ENCODE data around the gene ST6GAL1.
"Not testable (repeated sequence)": the region's sequence is repeated elsewhere in the genome, so short reads cannot be mapped to it uniquely, and the experiment has no call there.

The ST6GAL1 gene

GRCh38 chr3:186993210-186993782, 63.0 kb downstream of the ST6GAL1 start:
- no peak for DNase-seq (ENCODE audit: low read depth in 2 of 2)

DNA sequence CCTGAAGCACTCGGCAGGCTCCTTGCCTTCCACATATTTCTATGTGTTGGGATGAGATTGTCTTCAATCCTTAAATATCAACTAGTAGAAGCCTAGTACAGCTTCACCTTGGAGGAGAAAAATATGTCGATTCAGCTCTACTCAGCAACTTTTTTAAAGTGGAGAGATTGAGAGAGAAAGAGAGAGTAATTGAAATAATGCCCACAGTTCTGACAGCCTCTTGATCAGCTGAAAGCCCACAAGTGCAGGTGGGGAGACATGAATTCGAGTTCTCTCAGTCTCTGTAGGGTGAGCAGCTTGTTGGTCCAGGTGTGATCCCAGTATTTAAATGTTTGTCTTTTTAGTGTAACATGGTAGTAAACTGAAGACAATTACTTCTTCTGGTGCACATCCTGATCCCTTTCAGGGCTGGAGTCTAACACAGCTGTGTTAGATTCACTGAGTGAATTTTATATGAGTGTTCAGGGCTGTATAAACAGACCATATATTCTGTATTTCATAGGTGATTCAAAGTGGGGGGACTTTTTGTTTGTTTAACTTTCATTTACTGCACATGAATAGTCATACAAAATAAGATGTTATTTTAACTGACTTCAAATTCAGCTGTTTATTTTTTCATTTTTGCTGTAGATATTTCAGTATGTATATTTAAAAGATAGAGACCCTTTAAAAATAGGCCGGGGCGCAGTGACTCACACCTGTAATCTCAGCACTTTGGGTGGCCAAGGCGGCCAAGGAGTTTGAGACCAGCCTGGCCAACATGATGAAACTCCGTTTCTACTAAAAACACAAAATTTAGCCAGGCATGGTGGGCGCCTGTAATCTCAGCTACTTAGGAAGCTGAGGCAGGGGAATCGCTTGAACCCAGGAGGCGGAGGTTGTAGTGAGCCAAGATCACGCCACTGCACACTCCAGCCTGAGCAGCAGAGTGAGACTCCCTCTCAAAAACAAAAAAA, 64.0 kb downstream of the ST6GAL1 start:
- DNase-seq (ENCODE audit: low read depth in 2 of 2), result no peak

GRCh38 chr3:186996356-186996755, 66.0 kb downstream of the ST6GAL1 start:
- no peak for DNase-seq (ENCODE audit: low read depth in 2 of 2)

- DNase-seq (ENCODE audit: low read depth in 2 of 2), result no peak
Measured at GRCh38 chr3:186997061-186997460, 66.7 kb downstream of the ST6GAL1 start.

DNA sequence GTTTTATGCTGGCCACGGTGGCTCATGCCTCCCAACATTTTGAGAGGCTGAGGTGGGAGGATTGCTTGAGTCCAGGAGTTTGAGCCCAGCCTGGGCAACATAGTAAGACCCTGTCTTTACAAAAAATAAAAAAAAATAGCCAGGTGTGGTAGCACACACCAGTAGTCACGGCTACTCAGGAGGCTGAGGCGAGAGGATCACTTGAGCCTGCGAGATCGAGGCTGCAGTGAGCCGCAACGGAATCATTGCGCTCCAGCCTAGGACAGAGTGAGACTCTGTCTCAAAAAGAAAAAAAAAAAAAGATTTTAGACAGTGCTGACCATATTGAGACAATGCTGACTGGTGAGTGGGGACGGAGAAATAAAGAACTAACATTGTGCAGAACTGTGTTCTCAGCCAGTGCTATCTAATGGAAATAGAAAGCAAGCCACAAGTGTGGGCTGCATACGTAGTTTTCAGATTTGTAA, 67.2 kb downstream of the ST6GAL1 start:
- no peak for DNase-seq (ENCODE audit: low read depth in 2 of 2)

DNA sequence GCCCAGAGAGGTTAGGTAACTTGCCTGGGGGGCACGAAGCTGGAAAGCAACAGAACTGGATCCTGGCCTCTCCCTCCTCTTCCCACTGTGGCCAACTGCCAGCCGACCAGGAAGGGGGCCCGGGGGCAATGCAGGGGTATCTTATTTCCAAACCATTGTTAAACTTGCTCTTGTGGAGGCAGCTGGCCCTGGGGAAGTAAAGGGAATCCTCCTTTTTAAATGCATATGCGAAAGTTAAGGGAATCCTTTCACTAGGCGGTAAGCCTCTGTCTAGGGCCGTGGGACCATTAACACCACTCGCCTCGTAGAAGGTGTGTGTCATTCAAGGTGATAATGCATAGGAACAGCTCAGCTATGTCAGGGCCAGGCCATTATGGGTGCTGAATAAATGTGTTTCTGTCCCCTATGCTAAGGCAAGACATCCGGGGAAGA, 68.6 kb downstream of the ST6GAL1 start:
- no peak for DNase-seq (ENCODE audit: low read depth in 2 of 2)

- DNase-seq (ENCODE audit: low read depth in 2 of 2), result no peak
Measured at GRCh38 chr3:187000711-187001151, 70.4 kb downstream of the ST6GAL1 start.

- DNase-seq (ENCODE audit: low read depth in 2 of 2), result no peak
Measured at GRCh38 chr3:187002915-187003314, 72.6 kb downstream of the ST6GAL1 start.

GRCh38 chr3:187005827-187006481, 75.6 kb downstream of the ST6GAL1 start:
- no peak for DNase-seq (ENCODE audit: low read depth in 2 of 2)

- no peak for DNase-seq (ENCODE audit: low read depth in 2 of 2)
Measured at GRCh38 chr3:187006864-187007630, 76.7 kb downstream of the ST6GAL1 start.

GRCh38 chr3:187010382-187010781, 80.1 kb downstream of the ST6GAL1 start:
- DNase-seq (ENCODE audit: low read depth in 2 of 2), result not testable (repeated sequence)

DNA sequence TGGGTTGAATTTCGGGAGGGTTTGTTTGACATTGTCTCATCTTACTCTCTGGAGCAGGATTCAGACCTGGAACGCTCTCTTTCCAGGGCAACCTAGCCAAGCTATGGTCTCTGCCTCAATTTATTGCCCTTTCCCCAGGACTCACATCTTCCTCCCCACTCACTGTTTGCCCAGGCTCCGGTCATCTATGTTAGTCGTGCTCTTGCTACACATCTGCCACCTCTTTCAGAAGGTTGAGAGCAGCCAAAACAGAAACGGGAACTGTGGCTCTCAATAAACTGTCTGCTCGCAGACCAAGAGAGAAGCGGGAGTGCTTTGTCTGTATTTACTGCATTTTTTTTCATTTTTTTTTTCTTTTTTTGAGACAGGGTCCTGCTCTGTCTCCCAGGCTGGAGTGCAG, 81.6 kb downstream of the ST6GAL1 start:
- no peak for DNase-seq (ENCODE audit: low read depth in 2 of 2)

DNA sequence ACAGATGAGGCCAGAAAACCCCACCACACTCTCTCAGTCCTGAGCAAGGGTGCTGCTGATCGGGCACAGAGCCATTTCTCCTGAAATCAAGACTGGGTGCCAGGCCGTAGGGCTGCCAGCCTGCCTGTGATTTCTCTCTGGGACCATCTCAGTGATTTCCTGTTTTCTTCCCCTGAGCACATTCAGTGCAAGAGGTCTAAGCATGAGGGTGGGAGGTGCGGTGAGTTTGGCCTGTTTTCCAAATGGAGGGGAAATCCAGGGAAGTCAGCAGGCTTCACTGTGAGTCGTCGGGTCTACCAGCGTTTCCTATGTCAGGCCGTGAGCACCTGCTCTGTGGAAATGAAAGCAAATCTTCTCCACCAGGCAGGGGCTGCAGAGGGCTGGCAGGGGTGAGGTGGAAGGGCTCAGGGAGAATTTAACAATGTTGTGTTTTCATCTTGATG, 82.3 kb downstream of the ST6GAL1 start:
- DNase-seq (ENCODE audit: low read depth in 2 of 2), result no peak

DNA sequence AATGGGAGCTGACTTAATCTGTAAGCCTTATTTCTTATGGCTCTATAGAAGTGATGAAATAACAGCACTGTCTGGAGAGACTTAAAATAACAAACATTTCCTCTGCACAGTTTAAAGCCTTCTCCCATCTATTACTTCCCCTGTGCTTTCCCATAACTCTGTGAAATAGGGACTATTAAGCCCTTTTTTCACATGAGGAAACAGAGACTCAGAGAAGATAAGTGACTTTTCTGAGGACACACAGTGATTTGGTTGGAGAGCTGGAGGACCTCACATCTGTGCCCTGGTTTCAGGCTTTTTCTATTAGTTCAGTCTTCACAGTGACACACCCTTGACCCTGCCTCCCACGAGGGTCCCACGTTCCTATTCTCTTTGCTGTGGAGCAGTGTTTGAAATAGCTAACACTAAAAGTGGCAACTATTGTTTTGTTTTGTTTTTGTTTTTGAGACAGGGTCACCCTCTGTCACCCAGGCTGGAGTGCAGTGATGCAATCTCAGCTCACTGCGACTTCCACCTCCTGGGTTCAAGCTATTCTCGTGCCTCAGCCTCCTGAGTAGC, 82.9 kb downstream of the ST6GAL1 start:
- DNase-seq (ENCODE audit: low read depth in 2 of 2), result no peak

GRCh38 chr3:187014417-187014864, 84.1 kb downstream of the ST6GAL1 start:
- no peak for DNase-seq (ENCODE audit: low read depth in 2 of 2)

DNA sequence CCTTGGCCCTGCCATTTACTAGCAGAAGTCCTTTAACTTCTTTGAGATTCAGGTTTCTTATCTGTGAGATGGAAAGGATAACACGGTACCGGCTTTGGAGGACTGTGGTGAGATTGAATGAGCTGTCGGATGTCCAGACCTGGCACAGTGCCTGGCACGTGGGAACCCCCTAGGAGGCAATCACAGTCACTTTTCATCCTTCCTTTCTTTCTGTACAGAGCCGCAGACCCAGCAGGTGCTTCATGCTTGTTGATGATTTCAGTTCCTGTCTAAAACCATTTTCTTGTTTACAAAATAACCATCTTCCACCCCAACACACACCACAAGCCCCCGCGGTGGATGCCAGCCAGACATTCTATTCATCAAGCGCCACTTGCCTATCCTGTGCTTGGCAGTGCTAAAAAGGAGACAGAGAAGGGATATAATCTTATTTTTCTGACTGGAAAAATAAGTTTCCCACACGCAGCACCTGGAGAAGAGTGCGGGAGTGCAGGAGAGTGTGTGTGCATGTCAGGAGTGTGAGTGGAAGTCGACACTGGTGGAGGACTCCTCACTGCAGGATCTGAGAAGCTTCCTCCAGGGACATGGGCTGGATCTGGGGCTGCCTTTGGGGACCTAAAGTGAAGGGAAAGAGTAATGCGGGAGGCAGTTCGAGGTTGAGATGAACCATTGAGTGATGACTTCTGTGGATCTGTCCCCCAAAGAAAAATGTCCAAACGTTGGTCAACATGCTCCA, 85.7 kb downstream of the ST6GAL1 start:
- DNase-seq (ENCODE audit: low read depth in 2 of 2), result no peak

DNA sequence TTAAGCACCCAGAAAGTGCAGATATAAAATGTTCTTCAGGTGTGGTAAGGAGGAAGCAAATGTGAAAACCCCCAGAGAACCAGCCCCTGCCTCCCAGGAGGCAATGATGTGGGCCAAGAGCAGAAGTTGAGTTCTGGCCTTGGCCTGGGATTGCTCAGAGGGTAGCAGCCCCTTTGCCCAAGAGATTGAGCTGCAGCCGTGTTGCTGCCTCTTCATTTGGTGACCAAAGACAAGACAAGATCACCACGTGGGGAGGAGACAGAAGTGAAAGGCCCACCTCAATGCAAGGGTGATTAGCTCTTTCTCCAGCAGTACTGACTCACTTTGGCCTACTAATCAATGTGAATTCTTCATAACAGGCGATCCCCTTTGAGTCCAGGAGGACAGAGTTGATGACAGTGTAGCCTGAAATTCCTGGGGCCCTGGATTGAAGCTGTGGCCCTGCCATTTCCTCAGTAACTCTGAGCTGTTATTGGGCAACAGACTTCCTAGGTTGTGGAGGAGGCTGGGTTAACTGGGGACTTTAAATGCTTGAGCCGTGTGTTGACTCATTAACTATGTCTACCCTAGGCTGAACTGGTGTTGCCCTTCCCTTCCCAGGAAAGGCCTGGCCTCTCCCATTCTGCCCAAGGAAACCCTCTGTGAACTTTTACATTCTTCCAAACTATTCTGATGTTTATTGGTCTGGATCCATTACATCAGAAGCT, 86.5 kb downstream of the ST6GAL1 start:
- DNase-seq (ENCODE audit: low read depth in 2 of 2), result no peak

GRCh38 chr3:187017511-187018230, 87.3 kb downstream of the ST6GAL1 start:
- DNase-seq (ENCODE audit: low read depth in 2 of 2), result no peak

DNA sequence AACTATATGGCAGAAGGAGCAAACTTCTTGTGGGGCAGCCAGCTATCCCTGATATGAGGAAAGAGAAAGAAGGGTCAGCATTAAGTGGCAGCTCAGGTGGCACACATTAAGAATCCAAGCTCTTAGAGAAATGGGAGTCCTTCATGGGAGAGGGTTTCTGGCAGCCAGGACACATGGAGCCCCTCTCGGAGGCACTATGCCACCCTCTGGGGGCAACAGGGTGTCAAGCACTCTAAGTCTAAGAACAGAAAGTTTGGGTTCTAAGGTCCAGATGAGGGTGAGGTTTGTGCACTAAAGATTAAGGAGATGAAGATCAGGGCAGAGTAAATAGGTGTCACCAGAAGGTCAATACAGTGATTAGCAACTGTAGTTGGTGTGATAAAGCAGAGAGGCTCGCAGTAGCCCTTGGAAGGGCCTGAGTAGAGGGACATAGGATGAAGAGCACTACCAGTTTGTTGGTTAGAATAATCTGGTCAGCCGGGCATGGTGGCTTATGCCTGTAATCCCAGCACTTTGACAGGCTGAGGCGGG, 89.3 kb downstream of the ST6GAL1 start:
- no peak for DNase-seq (ENCODE audit: low read depth in 2 of 2)
